Psoas muscle (tissue), 8 donors: ENCODE results near the gene CAPN12. TPM values are rescaled to one million over a fixed set of nuclear protein-coding genes. Genes with fewer than 3 reads are reported as not detected.
A peak's percentile ranks its signal among the peaks of the same experiment; 100 is the strongest.

Source experiments
- ATAC-seq, 4 donors: fragments of 200-7000 bp; cut with Tn5 transposase; one replicate each; pipeline ENCODE4 v1.9.1; 2020; ENCODE audit warnings: moderate library complexity in 3 of 4, mild to moderate bottlenecking in 2 of 4
- DNase-seq, 2 donors: peaks; one replicate each; pipeline ENCODE4 v3.0.0-alpha.2; 2020
- H3K27ac ChIP-seq: fragments of 200-600 bp; one replicate; pipeline ENCODE4 v1.8.0; 2022
- H3K27me3 ChIP-seq, 3 donors: fragments of 200-600 bp in 1 of 3; one replicate each; pipeline versions ENCODE4 v1.6.1 to v1.8.0; 2013 to 2022; ENCODE audit warnings: low read length in 2 of 3, mild to moderate bottlenecking in 2 of 3, moderate library complexity in 1 of 3; ENCODE audit not compliant: insufficient read depth in 3 of 3
- H3K36me3 ChIP-seq, 2 donors: fragments of 200-600 bp in 1 of 2; one replicate each; pipeline versions ENCODE4 v1.6.1 to v1.8.0; 2013 to 2022; ENCODE audit warnings: low read depth in 1 of 2, mild to moderate bottlenecking in 1 of 2, moderate library complexity in 1 of 2; ENCODE audit not compliant: insufficient read depth in 1 of 2
- H3K4me1 ChIP-seq: fragments of 200-600 bp; one replicate; pipeline ENCODE4 v1.8.0; 2022
- H3K4me3 ChIP-seq: fragments of 200-600 bp; one replicate; pipeline ENCODE4 v1.8.0; 2022; ENCODE audit warnings: mild to moderate bottlenecking
- H3K9me3 ChIP-seq: fragments of 200-600 bp; one replicate; pipeline ENCODE4 v1.8.0; 2022
- CTCF ChIP-seq: fragments of 200-600 bp; IDR thresholded peaks from one replicate; pipeline ENCODE4 v1.8.0; 2022; ENCODE audit warnings: antibody characterized with exemption
- WGBS, 3 donors: extraction: QIAGEN DNeasy Blood & Tissue Kit; methylation state at CpG; one replicate each; pipeline versions ENCODE4 v1.1.6 to v1.1.7; 2013; 5-methylcytosine and 5-hydroxymethylcytosine counted together
- intact Hi-C, 2 donors: fragments of 100-400 bp; cut with DNase I; formaldehyde crosslinking; loops; one replicate each; pipeline versions ENCODE4 v1.11.0 to v1.14.2; 2022
- polyA plus RNA-seq, 3 donors: library from polyadenylated mRNA; stranded (reverse); fragments of 200-250 nt; gene quantifications; one replicate each; pipeline ENCODE4 v1.2.3, GENCODE V29; 2013
- total RNA-seq, 4 donors: library from RNA; stranded (reverse); fragmentation: NEBNext Ultra II Directional in 2 of 4; extraction: Animal tissue kit (Norgen Biotek cat#: 25700) in 2 of 4; gene quantifications; one replicate each; pipeline versions ENCODE4 v1.2.1 to v1.2.4, GENCODE V29; 2021 to 2023
- donor health status: healthy with polysubstance abuse.
- donor health status: DM: no; HTN: no; CAD: no; lungs with moderate emphysema.
- donor health status: Bipolar disorder and iron deficiency.
- donor health status: healthy.
- donor health status: DM: yes; HTN: yes; CAD: no.
- donor health status: DM: no; HTN: no; CAD: no.
- donor health status: DM: no; HTN: no; CAD: no.
- donor health status: DM: yes; HTN: yes; CAD: no.

Gene CAPN12
- total and polyA plus RNA-seq, 7 donors, result 0.27 to 0.64 (median 0.35) TPM

GRCh38 chr19:38737281-38737865, 6.9 kb downstream of the CAPN12 start:
- intact Hi-C loops, result no loop called here
- no peak for ATAC-seq
- TF ChIP-seq CTCF, result no peak
- peaks cover 0 to 8% (median 3%) of the 10 kb centered on the region in 3 donors for H3K27me3 ChIP-seq
- DNase-seq, result no peak
- H3K9me3 ChIP-seq, result no peaks in the 10 kb centered on the region
- H3K4me1 ChIP-seq, result no peaks in the 10 kb centered on the region
- WGBS, 3 donors, result 43 to 58% (median 49%) methylated on average over 21 to 22 of the region's 22 CpGs
- no peak overlapping the region for H3K27ac ChIP-seq
- H3K36me3 ChIP-seq, result no peaks in the 10 kb centered on the region
- H3K4me3 ChIP-seq, result no peak overlapping the region

GRCh38 chr19:38736413-38737280, 7.6 kb downstream of the CAPN12 start:
- intact Hi-C loops, result no loop called here
- Histone ChIP-seq H3K36me3 (peaks cover 0 to 5% of the 10 kb centered on the region in 2 donors), H3K27ac (no peak overlapping the region), H3K9me3 (no peaks in the 10 kb centered on the region), H3K4me3 (peak overlapping the region; percentile 60), H3K4me1 (peaks cover 4% of the 10 kb centered on the region), H3K27me3 (peaks cover 0 to 8% (median 3%) of the 10 kb centered on the region in 3 donors)
- ATAC-seq (peak in 2 of 4 donors; percentile 5 to 21), DNase-seq (peak in 1 of 2 donors; percentile 69)
- WGBS, 3 donors, result 8 to 12% (median 10%) methylated on average over 30 to 36 of the region's 36 CpGs
- TF ChIP-seq CTCF, result no peak

- intact Hi-C loops, result no loop called here
- WGBS, 3 donors, result 1 to 2% (median 1%) methylated on average over 12 to 42 of the region's 42 CpGs
- Histone ChIP-seq H3K27ac (no peak overlapping the region), H3K27me3 (peaks cover 0 to 8% (median 3%) of the 10 kb centered on the region in 3 donors), H3K4me3 (peak overlapping the region; percentile 60), H3K9me3 (no peaks in the 10 kb centered on the region), H3K36me3 (peaks cover 0 to 11% of the 10 kb centered on the region in 2 donors), H3K4me1 (peaks cover 8% of the 10 kb centered on the region)
- ATAC-seq (peak; percentile 26 to 32 (median 28)), DNase-seq (peak in 1 of 2 donors; percentile 74)
- TF ChIP-seq CTCF, result no peak
These were observed 8.2 kb downstream of the CAPN12 start for GRCh38 chr19:38736036-38736412.

GRCh38 chr19:38735257-38735686, 9.0 kb downstream of the CAPN12 start:
- H3K36me3 ChIP-seq, result peaks cover 0 to 19% of the 10 kb centered on the region in 2 donors
- 34 to 43% (median 35%) methylated on average over 13 to 18 of the region's 18 CpGs for WGBS, 3 donors
- intact Hi-C loops, result no loop called here
- H3K4me1 ChIP-seq, result peaks cover 8% of the 10 kb centered on the region
- DNase-seq, result peak in 1 of 2 donors; percentile 67
- H3K27ac ChIP-seq, result peak overlapping the region; percentile 46
- no peak overlapping the region for H3K4me3 ChIP-seq
- peaks cover 0 to 8% (median 3%) of the 10 kb centered on the region in 3 donors for H3K27me3 ChIP-seq
- no peak for TF ChIP-seq CTCF
- no peak for ATAC-seq
- H3K9me3 ChIP-seq, result no peaks in the 10 kb centered on the region
